Neural cell (in vitro differentiated cells): ENCODE results near the gene DMXL1.

ENCODE experiments used
- CTCF ChIP-seq: fragments of 450-650 bp; IDR thresholded peaks from 2 replicates; pipeline ENCODE4 v1.5.1; 2014; ENCODE audit warnings: antibody characterized with exemption, mild to moderate bottlenecking, moderate library complexity; ENCODE audit not compliant: poor library complexity, severe bottlenecking
- TAF1 ChIP-seq: IDR thresholded peaks from 2 replicates; pipeline ENCODE4 v1.6.1; 2012; ENCODE audit warnings: low read depth

DNA sequence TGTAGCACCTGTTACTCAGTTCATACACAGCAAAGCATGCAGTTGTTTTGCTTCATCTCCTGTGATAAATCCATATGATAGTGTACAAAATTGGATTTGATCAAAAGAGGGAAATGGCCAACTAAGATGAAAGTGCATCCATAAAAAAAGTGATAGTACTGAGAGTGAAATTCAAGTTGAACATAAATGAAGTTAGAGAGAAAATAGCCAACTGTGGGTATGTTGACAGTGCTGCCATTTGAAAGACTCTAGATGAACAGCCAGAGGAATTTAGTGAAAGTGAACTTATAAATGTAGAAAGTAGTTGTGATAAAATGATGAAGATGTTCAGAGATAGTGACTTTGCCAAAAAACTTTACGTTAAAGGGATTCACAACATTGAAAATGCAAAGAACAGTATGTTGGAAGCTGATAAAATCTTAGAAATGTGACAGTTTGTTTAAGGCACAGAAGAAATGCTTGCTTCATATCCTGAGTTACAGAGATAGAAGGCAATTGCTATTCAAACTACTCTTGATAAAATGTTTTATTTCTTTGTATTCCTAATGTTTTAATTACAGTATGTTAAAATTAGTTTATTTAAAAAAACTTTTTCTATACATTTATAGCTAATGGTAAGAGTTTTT, 119.7 kb downstream of the DMXL1 start:
- TF ChIP-seq TAF1 (no peak), CTCF (no peak)
